ENCODE data around the gene DLG5. TPM values are rescaled to one million over a fixed set of nuclear protein-coding genes. Genes with fewer than 3 reads are reported as not detected.

DLG5 gene
- total and polyA plus RNA-seq, 7 donors, result 6.0 to 78.1 (median 41.0) TPM

GRCh38 chr10:77787440-77787839 is 139.1 kb downstream of the DLG5 start:
- Histone ChIP-seq H3K36me3 (peaks cover 11 to 68% (median 22%) of the 10 kb centered on the region in 4 donors), H3K4me1 (no peaks in the 10 kb centered on the region), H3K27ac (no peak overlapping the region), H3K9me3 (no peaks in the 10 kb centered on the region), H3K27me3 (no peaks in the 10 kb centered on the region), H3K4me3 (no peak overlapping the region)
- TF ChIP-seq CTCF (IDR thresholded peaks at IDR 0.05), result no peak
- no peak for TF ChIP-seq POLR2AphosphoS5 (IDR thresholded peaks at IDR 0.05)
- TF ChIP-seq EP300 (IDR thresholded peaks at IDR 0.05), result no peak
- TF ChIP-seq POLR2A (IDR thresholded peaks at IDR 0.05), result no peak
- WGBS, 2 donors, result 92 to 95% methylated on average over 12 of the region's 12 CpGs
- intact Hi-C loops (cut with DNase I), result no loop called here
- peak; percentile 48 for DNase-seq

GRCh38 chr10:77784856-77785255 is 141.7 kb downstream of the DLG5 start:
- Histone ChIP-seq H3K4me1 (no peaks in the 10 kb centered on the region), H3K9me3 (no peaks in the 10 kb centered on the region), H3K4me3 (no peak overlapping the region), H3K27me3 (no peaks in the 10 kb centered on the region), H3K36me3 (peaks cover 0 to 66% (median 7%) of the 10 kb centered on the region in 4 donors), H3K27ac (no peak overlapping the region)
- TF ChIP-seq POLR2A (IDR thresholded peaks at IDR 0.05) (no peak), CTCF (IDR thresholded peaks at IDR 0.05) (no peak), POLR2AphosphoS5 (IDR thresholded peaks at IDR 0.05) (no peak), EP300 (IDR thresholded peaks at IDR 0.05) (no peak)
- WGBS, 2 donors, result 93 to 95% methylated on average over 4 of the region's 4 CpGs
- DNase-seq, result no peak
- intact Hi-C loops (cut with DNase I), result no loop called here

GRCh38 chr10:77782328-77783061 is 144.1 kb downstream of the DLG5 start:
- Histone ChIP-seq H3K36me3 (peaks cover 0 to 50% (median 4%) of the 10 kb centered on the region in 4 donors), H3K27ac (no peak overlapping the region), H3K4me3 (no peak overlapping the region), H3K4me1 (peaks cover 0 to 5% (median 0%) of the 10 kb centered on the region in 4 donors), H3K9me3 (no peaks in the 10 kb centered on the region), H3K27me3 (no peaks in the 10 kb centered on the region)
- no peak for DNase-seq
- intact Hi-C loops (cut with DNase I), result no loop called here
- TF ChIP-seq EP300 (IDR thresholded peaks at IDR 0.05), result no peak
- TF ChIP-seq POLR2AphosphoS5 (IDR thresholded peaks at IDR 0.05), result no peak
- TF ChIP-seq POLR2A (IDR thresholded peaks at IDR 0.05), result no peak
- TF ChIP-seq CTCF (IDR thresholded peaks at IDR 0.05), result no peak
- WGBS, 2 donors, result 95 to 96% methylated on average over 8 of the region's 8 CpGs

GRCh38 chr10:77781451-77782327 is 144.9 kb downstream of the DLG5 start:
- intact Hi-C loops (cut with DNase I), result no loop called here
- Histone ChIP-seq H3K27me3 (no peaks in the 10 kb centered on the region), H3K4me1 (peaks cover 0 to 8% (median 0%) of the 10 kb centered on the region in 4 donors), H3K4me3 (no peak overlapping the region), H3K9me3 (peaks cover 0 to 4% (median under 1%) of the 10 kb centered on the region in 4 donors), H3K27ac (no peak overlapping the region), H3K36me3 (peaks cover 0 to 46% (median 4%) of the 10 kb centered on the region in 4 donors)
- TF ChIP-seq POLR2A (IDR thresholded peaks at IDR 0.05) (no peak), POLR2AphosphoS5 (IDR thresholded peaks at IDR 0.05) (no peak), EP300 (IDR thresholded peaks at IDR 0.05) (no peak), CTCF (IDR thresholded peaks at IDR 0.05) (no peak)
- 94% methylated on average over 27 of the region's 27 CpGs for WGBS, 2 donors
- no peak for DNase-seq
